BJ (cell line): ENCODE data around the gene SEL1L3. TPM values are rescaled to one million over a fixed set of nuclear protein-coding genes. Genes with fewer than 3 reads are reported as not detected.

Experiments
- CTCF ChIA-PET: fragments of 350-600 bp; formaldehyde crosslinking; extraction: SDS; loops from one replicate; lab custom pipeline; 2021; ENCODE audit warnings: antibody characterized with exemption, inconsistent platforms; lab: Yijun Ruan, JAX
- POLR2A ChIA-PET: fragments of 300-600 bp; sonication (Branson Sonifier 250); formaldehyde crosslinking; extraction: SDS; loops from one replicate; lab custom pipeline; 2021; ENCODE audit warnings: antibody characterized with exemption; lab: Charles Lee
- DNase-seq: peaks from one replicate; pipeline ENCODE4 v3.0.0-alpha.2; 2011; ENCODE audit warnings: low read depth
- H3K27me3 ChIP-seq: 2 replicates; pipeline ENCODE4 v1.6.0; 2011; ENCODE audit warnings: low read length; ENCODE audit not compliant: control insufficient read depth, insufficient read depth
- H3K36me3 ChIP-seq: 2 replicates; pipeline ENCODE4 v1.5.1; 2011; ENCODE audit warnings: low read length; ENCODE audit not compliant: control insufficient read depth, insufficient read depth
- H3K4me3 ChIP-seq: 2 replicates; pipeline ENCODE4 v1.5.1; 2011; ENCODE audit warnings: low read depth, mild to moderate bottlenecking, control low read depth, low read length
- CTCF ChIP-seq: IDR thresholded peaks from 2 replicates; pipeline ENCODE4 v1.5.1; 2011; ENCODE audit warnings: low read depth, mild to moderate bottlenecking, control low read depth, inconsistent platforms, low read length, moderate library complexity; ENCODE audit not compliant: insufficient read depth
- polyA plus RNA-seq: library from polyadenylated mRNA; depleted of rRNA; stranded (reverse); fragments of >200 nt; gene quantifications from 2 replicates; pipeline ENCODE4 v1.2.3, GENCODE V29; 2011

SEL1L3 gene
- polyA plus RNA-seq, 1 experiment: 13.0 TPM

GRCh38 chr4:25835384-25835783, 27.4 kb downstream of the SEL1L3 start:
- no peak overlapping the region for H3K4me3 ChIP-seq
- ChIA-PET POLR2A (interaction anchor here (0.7 kb wide), 1 partner anchor 10 kb away, joined by 3 read pairs; no protein-coding TSS in a partner anchor), CTCF (interaction anchor here (1.0 to 1.8 kb wide), 2 partner anchors 13 to 19 kb away, joined by 3 to 8 read pairs; no protein-coding TSS in a partner anchor)
- no peaks in the 10 kb centered on the region for H3K27me3 ChIP-seq
- H3K36me3 ChIP-seq: no peaks in the 10 kb centered on the region
- no peak for TF ChIP-seq CTCF
- no peak for DNase-seq

DNA sequence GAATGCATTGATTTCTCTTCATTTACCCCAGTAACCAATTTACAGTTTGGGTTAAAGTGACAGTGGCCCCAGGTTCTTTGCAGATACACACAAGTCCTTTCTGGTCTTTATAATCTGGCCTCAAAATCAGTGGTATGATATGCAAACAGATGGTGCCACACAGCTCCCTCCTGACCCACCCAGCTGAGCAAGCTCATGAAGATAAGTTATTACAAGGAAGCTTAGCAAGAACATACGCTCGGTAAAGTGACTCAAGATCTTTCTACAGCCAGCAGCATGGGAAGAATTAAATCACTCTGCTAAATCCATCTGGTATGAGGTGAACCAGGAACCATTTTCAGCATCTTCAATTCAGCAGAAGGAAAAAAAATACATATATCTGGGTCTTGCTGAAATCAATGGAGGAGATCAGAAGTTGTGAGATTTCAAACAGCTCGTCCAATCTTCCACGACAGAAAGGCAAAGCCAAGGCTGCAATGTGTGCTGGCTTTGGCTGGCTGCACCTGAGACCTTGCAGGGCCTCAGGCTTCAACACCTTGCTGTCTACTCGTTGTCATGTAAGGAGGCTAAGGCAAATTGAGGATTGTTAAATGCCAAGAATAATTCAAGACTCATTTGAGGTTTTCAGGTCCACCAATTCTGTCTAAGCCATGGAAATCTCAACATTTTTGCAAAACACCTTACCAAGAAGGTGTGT, 28.2 kb downstream of the SEL1L3 start:
- no peak for DNase-seq
- H3K27me3 ChIP-seq: no peaks in the 10 kb centered on the region
- no peak overlapping the region for H3K4me3 ChIP-seq
- CTCF ChIA-PET: no interaction called here
- TF ChIP-seq CTCF: no peak
- H3K36me3 ChIP-seq: no peaks in the 10 kb centered on the region
- POLR2A ChIA-PET: interaction anchor here (0.7 kb wide), 1 partner anchor 9 kb away, joined by 3 read pairs; no protein-coding TSS in a partner anchor

DNA sequence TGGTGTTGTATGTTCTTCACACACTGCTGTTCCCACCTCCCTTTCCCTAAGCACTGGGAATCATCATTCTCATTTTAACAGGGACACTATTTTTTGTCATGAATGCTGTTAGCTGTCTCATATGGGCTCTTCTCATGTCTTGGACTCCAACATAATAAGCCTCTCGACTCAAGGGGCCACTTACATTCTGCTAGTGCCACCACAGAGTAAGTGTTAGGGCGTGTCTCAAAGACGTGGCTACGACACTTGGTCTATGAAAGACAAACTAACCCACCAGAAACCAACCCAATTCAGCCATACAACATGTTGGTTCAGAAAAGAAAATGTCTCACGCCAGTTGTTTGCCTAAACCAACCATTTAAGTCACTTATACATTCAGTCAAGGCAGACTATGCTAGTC, 32.2 kb downstream of the SEL1L3 start:
- CTCF ChIA-PET: no interaction called here
- DNase-seq: no peak
- Histone ChIP-seq H3K36me3 (no peaks in the 10 kb centered on the region), H3K27me3 (no peaks in the 10 kb centered on the region), H3K4me3 (no peak overlapping the region)
- no peak for TF ChIP-seq CTCF
- POLR2A ChIA-PET: no interaction called here

GRCh38 chr4:25827897-25828296, 34.9 kb downstream of the SEL1L3 start:
- POLR2A ChIA-PET: no interaction called here
- no peak for TF ChIP-seq CTCF
- CTCF ChIA-PET: interaction anchor here (0.7 to 1.1 kb wide), 2 partner anchors 11 to 12 kb away, joined by 3 to 4 read pairs; no protein-coding TSS in a partner anchor
- Histone ChIP-seq H3K36me3 (no peaks in the 10 kb centered on the region), H3K27me3 (no peaks in the 10 kb centered on the region), H3K4me3 (no peak overlapping the region)
- DNase-seq: no peak

DNA sequence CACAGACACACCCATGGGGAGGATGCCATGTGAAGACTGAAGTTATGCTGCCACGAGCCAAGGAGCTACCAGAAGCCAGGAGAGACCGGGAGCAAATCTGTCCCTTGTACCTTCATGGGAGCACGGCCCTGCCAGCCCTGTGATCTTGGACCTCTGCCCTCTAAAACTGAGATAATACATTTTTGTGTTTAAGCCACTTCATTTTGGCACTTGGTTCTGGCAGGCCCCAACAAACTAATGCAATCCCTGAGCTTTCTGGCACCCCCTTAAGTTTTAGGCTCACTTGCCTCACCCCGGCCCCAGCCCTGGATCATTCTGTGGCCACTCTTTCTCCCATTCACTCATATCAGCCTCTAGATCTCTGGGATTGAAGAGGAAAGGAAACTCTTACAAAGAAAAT, 35.4 kb downstream of the SEL1L3 start:
- H3K36me3 ChIP-seq: no peaks in the 10 kb centered on the region
- CTCF ChIA-PET: interaction anchor here (1.1 kb wide), 1 partner anchor 12 kb away, joined by 3 read pairs; no protein-coding TSS in a partner anchor
- DNase-seq: no peak
- no peak overlapping the region for H3K4me3 ChIP-seq
- POLR2A ChIA-PET: no interaction called here
- no peak for TF ChIP-seq CTCF
- no peaks in the 10 kb centered on the region for H3K27me3 ChIP-seq
